ENCODE measurements around the gene TNFRSF8.

TNFRSF8 gene

DNA sequence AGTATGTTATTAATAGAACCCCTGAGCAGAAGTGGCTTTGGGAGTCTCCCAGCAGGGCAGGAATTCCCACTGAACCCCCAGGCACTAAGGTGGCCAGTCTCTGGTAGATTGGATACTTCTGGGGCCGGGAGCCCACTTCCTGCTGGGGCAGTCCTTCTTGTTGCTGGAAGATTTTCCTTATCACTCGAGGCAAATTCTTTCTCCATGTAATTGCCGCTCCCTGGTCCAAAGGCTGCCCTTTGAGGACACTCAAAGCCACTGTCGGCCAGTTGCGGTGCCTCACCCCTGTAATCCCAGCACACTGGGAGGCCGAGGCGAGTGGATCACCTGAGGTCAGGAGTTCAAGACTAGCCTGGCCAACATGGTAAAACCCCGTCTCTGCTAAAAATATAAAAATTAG is 81.1 kb downstream of the TNFRSF8 start:
- H3K4me3 ChIP-seq (ENCODE audit: control insufficient read depth, low read depth, low read length): no peak overlapping the region
- TF ChIP-seq, protein P1, sequence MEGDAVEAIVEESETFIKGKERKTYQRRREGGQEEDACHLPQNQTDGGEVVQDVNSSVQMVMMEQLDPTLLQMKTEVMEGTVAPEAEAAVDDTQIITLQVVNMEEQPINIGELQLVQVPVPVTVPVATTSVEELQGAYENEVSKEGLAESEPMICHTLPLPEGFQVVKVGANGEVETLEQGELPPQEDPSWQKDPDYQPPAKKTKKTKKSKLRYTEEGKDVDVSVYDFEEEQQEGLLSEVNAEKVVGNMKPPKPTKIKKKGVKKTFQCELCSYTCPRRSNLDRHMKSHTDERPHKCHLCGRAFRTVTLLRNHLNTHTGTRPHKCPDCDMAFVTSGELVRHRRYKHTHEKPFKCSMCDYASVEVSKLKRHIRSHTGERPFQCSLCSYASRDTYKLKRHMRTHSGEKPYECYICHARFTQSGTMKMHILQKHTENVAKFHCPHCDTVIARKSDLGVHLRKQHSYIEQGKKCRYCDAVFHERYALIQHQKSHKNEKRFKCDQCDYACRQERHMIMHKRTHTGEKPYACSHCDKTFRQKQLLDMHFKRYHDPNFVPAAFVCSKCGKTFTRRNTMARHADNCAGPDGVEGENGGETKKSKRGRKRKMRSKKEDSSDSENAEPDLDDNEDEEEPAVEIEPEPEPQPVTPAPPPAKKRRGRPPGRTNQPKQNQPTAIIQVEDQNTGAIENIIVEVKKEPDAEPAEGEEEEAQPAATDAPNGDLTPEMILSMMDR (conservative IDR thresholded peaks at IDR 0.05; ENCODE audit: control insufficient read depth, insufficient read depth, low read depth, low read length): no peak
- no peak for DNase-seq (ENCODE audit: low read depth)

- TF ChIP-seq, protein P1 (conservative IDR thresholded peaks at IDR 0.05; ENCODE audit: control insufficient read depth, insufficient read depth, low read depth, low read length): no peak
- DNase-seq (ENCODE audit: low read depth): no peak
- H3K4me3 ChIP-seq (ENCODE audit: control insufficient read depth, low read depth, low read length): no peak overlapping the region
Observed at GRCh38 chr1:12144969-12145368, 81.9 kb downstream of the TNFRSF8 start.

GRCh38 chr1:12145616-12146342 is 82.7 kb downstream of the TNFRSF8 start:
- TF ChIP-seq, protein P1 (conservative IDR thresholded peaks at IDR 0.05; ENCODE audit: control insufficient read depth, insufficient read depth, low read depth, low read length): no peak
- no peak for DNase-seq (ENCODE audit: low read depth)
- H3K4me3 ChIP-seq (ENCODE audit: control insufficient read depth, low read depth, low read length): no peak overlapping the region

DNA sequence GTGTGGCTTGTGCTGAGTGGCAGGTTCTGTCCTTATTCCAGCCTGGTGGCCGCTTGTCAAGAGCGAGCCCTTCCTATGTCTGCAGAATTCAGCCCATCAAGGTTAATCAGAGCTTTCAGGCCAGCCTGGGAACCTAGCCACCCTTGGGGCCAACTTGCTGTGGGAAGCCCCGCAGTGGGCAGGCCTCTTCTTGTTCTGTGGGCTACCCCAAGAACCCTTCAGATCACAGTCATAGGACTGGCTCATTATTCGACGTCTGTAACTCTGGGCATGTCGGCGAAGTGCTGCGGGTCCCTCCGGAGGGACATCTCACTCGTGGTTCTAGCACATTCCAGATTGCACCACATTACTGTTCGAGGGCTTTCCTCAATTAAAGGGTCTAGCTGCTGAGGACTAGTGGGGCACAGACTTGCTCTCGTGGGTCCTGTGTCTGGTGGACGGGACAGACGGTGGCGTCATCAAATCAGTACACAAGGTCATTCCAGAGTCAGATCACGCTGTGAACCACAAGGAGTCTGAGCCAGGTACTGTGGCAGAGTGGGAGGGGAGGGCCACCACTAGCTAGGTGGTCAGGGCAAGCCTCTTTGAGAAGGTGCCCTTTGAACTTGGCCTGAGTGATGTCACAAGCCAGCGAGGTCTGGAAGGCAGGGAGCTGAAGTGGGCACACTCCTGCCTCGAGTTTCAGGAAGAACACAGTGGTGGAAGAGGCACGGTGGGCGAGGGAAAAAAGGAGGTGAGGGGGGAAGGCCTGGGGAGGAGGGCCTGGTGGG is 83.4 kb downstream of the TNFRSF8 start:
- no peak overlapping the region for H3K4me3 ChIP-seq (ENCODE audit: control insufficient read depth, low read depth, low read length)
- TF ChIP-seq, protein P1 (conservative IDR thresholded peaks at IDR 0.05; ENCODE audit: control insufficient read depth, insufficient read depth, low read depth, low read length): no peak

DNA sequence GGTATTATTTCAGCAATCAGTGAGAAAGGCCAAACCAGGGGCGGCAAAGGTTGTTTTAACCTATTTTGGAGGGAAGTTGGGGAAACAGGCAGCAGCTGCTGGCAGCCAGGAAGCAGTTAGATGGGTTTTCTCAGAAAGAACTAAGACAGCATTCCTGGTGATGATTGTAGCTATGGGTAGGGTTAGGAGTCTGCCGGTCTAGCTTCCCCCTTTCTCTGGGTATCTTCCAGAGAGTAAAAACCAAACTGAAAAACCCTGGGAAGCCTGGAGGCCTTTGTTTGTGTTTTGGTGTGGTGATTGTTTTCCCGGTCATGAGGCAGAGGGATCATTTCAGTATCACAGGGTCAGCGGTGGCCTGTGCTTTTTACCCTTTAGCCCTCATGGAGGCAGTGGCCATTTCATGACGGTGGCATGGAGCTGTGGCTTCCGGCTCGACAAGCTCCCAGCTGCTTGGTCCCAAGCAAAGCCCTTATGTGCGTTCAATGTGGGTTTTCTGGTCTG is 84.1 kb downstream of the TNFRSF8 start:
- no peak overlapping the region for H3K4me3 ChIP-seq (ENCODE audit: control insufficient read depth, low read depth, low read length)
- no peak for DNase-seq (ENCODE audit: low read depth)
- TF ChIP-seq, protein P1 (conservative IDR thresholded peaks at IDR 0.05; ENCODE audit: control insufficient read depth, insufficient read depth, low read depth, low read length): no peak

More for the DNA sequence above, 83.4 kb downstream of the TNFRSF8 start:
- no peak for DNase-seq (ENCODE audit: low read depth)

- no peak overlapping the region for H3K4me3 ChIP-seq (ENCODE audit: control insufficient read depth, low read depth, low read length)
- DNase-seq (ENCODE audit: low read depth): no peak
- TF ChIP-seq, protein P1 (conservative IDR thresholded peaks at IDR 0.05; ENCODE audit: control insufficient read depth, insufficient read depth, low read depth, low read length): no peak
Observed at GRCh38 chr1:12148160-12148957, 85.3 kb downstream of the TNFRSF8 start.
